ENCODE data around the gene CEPT1.

CEPT1 gene

DNA sequence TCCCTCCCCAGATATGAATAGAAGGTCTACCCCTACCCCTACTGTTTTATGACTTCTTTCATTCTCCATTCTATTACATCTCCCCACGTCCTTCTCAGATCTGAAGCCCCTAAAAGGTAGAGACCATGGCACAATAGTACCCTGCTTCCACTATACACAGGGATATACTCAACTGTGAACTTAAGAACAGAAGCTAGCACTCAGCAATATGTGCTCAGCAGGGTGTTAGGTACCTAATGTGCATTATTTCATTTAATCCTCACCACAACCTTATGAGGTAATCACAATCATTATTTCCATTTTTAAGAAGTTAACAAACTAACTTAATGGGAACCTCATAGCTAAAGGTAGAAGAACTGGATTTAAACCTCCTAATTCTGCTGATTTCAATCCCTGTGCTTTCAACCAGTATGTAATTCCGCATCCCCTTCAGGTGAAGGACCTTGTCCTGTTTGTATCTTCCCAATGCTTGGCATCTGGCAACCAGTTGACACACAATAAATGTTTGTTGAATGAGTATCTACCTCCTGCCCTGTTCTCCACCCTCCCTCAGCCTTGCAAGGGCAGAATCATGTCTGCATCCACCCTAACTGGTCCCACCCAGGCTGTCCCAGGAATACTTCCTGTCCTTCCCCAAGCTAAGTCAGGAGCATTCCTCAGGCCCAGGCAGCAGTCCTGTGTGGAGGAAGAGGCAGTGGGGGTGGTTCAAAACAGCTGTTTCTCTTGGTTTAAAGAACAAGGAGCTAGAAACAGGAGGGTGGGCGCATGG is 53.9 kb downstream of the CEPT1 start:
- no peak for DNase-seq

DNA sequence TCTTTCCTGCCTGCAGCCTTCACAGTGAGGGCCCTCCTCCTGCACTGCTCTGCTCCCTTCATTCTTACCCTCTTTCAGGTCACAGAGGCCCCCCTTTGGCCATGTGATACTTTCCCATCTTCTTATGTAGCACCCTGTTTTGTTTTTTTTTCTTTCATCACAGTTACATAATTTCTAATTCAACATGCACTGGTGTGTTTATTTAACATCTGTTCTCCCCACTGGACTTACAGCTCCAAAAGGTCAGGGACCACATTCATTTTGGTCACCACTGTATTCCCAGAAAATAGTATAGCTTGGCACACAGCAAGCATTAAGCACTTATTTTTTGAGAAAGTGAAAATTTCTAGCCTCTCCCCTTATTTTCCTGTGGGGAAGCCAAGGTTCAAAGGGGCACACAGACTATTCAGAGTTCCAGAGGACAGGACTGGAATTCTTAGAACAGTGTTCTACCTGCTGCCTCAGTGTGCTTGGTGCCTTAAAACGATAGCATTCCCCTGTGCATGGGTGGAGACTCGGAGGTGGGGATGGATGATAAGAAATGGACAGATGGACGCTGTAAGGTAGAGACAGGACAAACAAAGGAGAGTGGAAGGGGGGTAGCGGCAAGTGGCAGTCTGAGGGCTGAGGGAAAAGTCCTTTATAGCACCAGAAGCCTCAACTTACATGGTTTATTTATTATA is 55.1 kb downstream of the CEPT1 start:
- no peak for DNase-seq

DNA sequence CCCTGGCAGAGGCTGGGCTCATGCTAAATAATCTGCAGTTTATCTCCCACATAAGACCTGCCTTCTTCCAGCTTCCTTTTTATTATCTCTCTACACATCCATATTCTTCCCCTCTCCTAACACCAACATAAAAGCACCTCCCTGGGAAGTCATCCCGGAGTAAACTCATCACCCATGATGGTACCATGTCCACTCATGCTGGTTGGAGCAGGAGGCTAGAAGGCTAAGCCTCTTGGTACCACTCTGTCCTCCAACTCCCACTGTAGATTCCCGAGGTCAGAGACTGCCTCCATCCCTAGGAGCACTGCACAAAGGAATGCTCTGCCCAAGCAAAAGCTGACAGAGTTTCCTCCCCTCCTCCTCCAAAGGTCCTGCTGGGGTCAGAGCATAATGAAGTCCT is 56.2 kb downstream of the CEPT1 start:
- DNase-seq: no peak

DNA sequence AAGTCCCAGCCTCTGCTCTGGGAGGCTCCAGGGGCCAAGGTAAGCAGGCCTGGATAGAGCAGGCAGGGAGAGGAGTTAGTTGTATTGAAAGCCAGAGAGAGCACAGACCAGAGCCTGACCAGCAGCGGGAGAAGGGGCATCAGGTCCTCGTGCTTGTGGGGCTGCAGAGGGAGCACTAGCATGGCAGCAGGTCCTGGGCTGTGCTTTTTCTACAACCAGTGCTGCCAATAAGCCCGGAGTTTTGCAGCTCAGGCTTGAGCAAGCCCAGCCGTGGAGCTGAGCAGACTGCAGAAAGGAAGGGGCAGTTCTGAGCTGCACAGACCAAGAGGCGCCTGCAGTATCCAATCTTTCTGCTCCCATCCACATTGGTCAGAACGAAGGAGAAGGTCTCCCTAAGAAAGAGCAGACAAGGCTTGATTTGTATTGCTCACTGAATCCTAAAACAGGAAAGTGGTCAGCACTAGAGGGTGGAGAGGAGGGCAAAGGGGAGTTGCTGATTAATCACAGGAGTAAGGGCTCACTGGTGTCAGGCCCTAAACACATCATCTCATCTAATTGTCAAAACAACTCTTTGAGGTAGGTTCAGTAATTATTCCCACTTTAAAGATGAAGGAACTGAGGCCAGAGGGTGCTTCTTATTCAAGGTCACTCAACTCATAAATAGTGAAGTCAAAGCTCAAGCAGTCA is 57.7 kb downstream of the CEPT1 start:
- DNase-seq: no peak

DNA sequence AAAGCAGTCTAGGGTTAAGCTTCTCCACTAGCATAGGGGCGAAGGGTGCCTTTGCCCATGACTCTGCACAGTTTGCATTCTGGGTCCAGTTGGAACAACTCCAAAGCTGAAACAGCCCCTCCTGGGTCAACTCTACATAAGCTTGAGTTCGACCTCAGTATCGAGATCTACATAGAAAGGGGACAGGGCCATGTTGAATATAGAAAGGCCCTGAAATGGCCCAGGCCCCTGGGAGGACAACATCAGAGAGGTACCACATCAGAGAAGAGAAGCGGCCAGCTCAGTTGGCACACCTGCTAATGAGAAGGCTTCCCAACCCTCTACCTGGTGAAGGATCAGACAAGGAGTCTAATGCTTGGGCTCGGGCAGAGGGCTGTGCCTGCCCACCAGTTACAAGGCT is 58.8 kb downstream of the CEPT1 start:
- DNase-seq: no peak

DNA sequence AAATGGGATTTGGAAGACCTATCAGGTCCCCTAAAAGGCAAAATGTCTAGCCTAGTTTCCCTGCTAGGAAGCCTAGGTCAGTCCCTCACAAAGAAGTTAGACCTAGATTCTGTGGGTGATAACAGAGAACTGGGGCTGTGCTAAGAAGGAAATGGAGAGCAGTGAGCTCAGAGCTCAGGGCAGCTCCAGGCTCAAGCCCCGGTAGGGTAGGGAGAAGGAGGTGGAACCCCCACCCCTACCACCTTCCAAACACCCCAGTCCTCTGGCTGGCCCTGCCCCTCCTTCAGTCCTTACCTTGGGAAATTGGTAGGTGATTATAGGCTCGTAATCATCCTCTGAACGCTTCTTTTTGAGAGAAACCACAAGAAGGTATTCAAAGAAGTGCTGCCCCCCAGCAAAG is 59.3 kb downstream of the CEPT1 start:
- DNase-seq: no peak

DNA sequence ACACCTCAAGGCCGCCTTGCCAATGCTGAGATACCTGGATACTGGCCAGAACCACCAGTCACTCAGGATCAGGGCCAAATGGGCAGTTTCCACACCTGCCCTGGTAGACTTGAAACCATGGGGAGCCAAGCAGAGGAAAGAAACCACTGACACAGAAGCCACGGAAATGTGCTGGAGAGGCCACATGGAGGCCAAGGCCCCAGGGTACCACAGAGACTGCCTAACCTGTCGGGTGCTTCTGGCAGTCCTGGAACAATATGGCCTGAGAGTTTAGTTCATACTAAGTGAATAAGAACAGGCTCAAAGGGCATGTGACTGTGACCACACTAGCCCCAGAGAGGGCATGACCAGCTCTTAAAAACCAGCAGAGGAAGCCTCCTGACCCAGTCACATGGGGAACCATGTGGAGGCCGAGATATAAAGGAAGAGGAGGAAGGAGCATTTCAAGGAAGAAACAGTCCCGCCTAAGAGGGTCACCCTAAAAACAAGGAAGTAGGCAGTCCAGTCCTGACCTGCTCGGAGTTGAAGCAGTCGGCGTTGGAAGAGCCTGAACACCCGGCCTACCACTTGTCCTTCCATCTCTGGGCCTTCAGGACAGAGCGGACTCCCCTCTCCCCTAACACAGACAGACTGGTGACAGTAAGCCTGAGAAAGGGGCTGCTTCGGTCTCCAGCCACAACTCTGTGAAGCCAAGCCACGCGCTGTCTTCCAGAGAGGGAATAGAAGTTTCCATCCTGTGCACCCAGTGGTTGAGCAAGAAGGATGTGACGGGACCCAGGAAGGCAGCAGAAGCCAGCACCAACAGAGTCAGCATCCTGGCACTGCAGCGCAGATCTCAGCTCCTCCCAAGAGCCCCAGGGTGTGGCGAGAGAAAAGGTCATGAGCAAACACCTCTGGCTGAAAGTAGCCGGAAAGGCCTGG is 60.1 kb downstream of the CEPT1 start, which contains the start of gene DENND2D:
Gene DENND2D, minus strand, starts transcription at position 766 of the 921 bp plus-strand sequence. Its CDS starts 187 bp downstream, at position 579.
- no peak for DNase-seq

DNA sequence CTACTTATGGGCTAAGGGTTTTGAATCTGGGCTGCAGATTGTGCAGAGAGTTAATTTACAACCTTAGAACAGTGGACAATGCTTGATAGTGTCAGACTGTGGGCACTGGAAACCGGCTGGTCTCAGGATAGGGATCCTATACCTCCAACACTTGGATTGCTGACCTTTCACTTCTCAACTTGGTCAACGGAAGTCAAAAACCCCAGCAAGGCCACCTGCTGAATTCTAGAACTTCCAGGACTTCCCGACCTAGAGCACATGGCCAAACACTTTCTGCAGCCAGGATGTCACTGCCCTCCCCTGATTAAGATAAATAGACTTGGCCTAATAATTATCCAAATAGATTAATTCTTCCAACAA is 60.8 kb downstream of the CEPT1 start:
- no peak for DNase-seq

DNA sequence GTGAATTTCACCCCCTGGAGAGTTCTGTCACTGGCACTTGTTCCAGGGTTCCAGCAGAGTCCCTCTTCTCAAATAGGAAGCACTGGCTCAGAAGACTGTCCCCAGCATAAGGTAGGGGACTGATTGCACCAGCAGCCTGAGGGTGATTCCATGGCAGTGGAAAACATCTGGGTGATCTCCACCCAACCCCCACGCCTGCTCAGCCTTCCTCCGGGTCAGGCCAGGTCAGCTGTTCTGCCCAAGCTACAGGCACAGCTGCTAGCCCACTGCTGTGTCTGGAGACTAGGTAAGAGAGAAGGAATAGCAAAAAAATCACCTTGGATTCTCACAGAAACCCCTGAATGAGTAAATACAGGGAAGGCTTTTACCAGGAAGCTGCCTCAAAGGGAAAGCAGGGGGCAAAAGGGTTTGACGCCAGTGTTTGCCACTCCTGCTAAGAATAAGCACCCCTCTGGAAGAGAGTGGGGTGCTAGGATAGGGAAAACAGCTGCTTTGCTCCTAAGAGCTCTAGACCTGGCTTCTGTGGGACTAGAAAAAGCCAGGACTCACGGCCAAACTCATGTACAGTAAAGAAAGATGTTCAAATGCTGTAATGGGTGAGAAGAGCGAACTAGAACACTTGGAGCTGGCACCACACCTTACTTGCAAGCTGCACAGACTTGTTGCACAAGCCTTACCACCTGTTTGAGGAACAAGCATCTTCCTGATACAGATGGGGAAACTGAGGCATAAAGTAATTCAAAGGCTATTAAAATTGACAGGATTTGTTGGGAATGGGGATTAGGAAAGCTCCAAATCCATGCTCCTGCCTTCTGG is 61.5 kb downstream of the CEPT1 start:
- no peak for DNase-seq

DNA sequence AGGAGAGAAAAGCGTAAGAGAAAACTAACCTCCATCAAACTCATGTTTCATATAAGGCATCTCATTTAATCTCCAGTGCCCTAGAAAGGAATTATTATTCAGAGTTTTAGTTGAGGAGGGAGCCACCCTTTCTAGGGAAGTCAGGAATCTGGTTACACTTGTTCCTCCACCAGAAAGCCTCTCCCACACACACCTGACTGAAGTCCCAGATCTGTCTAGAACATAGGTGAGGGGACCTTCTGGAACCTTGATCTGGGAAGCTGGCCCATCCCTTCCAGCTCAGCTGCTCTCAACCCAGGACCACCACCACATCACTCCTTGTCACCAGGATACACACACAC is 62.3 kb downstream of the CEPT1 start:
- DNase-seq: no peak

DNA sequence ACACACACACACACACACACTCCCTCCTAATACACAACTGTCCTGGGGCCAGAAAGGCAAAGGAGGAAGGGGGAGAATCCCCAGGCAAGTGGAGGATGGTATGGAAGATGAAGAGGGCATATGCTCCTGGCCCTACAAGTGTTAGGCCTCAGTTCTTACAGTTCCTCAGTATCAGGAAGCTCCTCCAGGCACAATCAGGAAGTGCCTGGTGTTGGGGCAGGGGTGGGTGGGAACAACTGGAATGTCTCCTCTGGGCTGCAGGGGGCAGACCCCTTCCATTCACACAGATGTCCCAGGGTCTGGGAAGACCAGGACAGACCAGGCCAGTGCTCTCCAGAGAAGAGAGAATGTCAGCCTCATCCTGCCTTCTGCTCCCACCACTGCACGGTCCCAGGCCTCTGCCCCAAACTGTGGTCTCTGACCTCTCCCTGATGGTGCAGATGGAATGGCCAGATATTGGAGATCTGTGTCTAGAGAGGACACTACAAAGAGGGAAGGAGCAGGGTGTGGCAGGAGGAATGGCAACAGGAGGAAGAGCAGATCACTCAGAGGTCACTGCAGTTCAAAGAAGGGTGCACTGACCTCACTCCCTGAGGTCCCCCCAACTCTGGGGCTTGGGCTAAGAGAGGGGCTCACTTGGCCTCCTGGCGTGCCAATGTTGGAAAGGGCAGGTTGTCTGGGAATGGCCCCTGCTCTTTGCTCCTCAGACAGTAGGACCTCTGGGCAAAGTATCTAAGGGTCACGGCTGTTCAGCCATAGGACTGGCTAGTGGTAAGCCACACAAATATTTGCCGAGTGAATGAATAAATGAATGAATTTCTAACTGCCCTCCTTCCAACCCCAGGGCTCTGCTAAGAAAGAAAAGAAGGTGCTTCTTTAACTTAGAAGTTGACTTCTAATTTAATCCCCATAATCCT is 62.9 kb downstream of the CEPT1 start:
- DNase-seq: no peak

DNA sequence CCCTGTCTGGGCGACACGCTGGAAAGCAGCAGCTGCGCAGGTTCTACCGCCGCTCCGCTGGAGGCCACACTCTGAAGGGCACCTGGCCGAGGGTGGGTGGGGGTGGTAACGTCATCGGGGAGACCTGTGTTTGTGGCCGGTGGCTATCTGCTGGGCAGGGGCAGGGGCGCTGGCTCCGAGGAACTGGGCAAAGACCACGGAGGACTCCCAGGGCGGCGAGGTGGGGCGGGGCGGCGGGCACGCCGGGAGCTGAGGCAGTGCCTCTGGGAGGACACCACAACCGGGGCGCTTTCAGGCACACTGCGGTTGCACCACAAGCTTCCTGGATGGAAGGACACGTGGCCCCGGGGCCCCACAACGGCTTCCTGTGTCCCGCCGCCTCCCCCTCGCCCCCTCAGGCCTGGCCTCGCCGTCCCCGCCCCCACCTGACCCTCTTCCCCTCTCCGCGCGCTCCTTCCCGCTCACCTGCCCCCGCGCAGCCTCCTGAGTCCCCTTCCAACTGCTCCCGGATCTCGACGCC is 63.7 kb downstream of the CEPT1 start:
- no peak for DNase-seq

DNA sequence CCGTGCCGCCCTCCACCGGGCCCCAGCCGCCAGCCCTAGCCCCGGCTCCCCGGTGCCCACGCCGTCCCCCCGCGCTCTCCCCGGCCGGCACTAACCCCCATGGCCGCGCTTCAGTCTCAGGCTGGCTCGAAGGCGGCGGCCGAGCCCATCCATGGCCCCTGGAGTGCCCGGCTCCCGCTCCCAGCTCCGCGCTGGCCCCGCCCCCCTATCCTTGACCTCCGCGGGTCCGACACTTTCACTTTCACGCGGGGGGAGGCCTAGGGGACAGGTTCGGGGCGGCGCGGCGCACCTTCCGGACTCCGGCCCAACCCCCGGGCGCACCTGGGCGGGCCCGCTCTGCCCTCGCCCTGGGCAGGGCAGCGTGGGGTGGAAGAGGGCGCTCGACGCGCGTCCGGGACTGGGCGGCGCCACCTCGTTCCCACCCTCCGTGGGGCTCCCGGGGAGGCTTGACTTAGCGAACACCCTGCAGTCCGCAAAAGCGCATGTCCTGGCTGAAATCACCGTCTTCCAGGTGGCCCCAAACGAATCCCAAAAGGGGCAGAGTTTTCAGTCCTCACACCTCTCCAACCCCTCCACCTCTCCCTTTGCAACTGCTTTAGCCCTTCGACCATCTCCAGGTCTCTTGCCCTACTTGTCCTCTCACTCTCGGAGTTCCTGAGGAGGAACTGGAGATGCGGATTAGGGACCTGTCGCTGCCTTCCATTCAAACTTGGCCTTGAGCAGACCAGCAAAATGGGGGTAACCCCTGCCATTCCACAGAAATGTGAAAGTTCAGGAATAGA is 64.4 kb downstream of the CEPT1 start:
- DNase-seq: no peak

DNA sequence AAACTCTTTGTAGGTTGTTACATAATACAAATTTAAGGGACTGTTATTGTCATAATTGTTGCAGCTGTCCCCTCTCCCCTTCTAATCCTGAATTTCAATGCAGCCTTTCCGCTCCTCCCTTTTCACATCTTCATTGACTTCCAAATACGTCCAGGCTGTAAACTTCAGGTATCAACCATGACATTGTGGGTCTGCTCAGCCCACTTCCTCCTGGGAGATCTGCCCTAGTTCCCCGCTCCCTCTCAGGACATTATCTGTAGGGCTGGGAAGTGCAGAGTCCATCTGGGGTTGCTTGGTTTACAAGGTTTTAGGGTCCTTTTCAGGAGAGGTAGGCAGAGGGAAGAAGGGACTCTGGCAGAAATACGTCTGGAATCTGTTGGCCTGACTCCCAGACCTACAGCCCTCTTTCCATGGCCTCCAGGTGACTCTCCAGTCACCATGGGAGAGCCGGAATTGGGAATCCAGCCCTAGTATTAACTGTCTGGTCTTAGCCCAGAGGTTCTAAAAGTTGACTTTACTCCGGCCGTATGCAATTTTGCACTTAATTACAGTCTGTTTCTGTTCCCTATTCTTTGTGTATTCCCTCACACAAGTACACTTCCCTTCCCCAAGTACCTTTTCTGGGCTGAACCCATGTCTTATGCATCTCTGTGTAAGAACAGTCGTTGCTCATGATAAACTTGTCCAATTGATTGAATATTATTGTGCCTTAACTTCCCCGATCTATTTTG is 65.1 kb downstream of the CEPT1 start:
- no peak for DNase-seq

DNA sequence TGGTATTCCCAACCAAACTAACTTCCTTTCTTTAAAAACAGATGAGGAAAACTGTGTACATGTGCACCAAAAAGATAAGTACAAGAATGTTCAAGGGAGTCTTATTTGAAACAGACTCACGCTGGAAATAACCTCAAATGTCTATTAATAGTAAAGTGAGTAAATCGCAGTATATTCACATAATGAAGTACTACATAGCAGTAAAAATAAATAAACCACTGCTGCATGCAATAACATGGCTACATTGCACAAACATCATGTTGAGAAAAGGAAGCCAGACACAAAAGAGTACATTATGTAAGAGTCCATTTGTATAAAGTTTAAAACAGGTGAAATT is 65.7 kb downstream of the CEPT1 start:
- DNase-seq: no peak

DNA sequence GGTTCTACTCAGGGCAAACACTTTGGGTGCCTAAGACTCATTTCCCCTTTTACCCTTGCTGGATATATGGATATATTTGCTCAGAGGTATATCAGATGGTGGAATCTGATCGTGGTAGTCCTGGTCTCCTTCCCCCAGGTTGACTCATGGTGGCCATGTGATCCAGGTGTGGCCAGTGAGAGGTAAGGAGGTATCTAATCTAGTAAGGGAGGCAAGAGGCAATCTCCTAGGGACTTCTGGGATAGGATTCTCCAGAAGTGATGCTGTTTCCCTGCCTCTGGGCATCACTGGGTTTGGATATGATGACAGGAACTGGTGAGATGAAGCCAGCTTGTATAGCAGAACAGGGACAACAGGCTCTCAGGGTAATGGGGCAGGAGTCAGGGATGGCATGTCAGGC is 68.9 kb downstream of the CEPT1 start:
- DNase-seq: no peak

DNA sequence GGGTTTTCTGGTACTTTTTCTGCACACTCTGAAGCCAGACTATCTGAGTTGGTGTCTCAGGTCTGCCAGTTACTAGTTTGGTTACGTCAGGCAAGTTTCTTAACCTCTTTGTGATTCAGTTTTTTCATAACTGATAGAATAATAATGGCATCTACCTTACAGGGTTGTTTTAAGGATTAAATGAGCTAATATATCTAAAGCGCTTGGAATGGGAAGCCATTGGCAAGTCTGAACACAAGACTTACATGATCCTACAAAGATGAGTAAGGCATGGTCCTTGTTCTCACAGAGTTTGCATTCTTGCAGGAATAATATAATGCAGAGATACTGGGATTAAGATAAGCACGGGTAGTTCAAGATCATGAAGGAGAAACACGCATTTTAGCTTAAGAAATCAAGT is 69.6 kb downstream of the CEPT1 start:
- DNase-seq: no peak

DNA sequence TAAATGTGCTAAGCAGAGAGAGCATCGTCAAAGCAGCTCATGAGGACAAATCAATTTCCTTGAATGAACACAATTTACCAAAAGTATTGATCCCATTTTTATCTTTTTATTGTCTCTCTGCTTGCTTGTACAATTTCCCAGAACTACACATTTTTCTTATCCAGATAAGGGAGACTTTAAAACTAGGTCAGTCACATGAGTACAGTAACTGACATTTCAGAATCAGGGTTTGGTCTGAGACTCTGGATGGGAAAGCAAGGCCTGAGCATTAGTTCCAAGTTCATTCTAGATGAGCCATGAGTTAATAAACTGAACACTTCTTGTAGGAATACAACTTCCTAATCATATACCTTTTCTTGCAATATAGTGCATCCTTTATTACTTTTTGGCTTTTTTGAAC is 71.9 kb downstream of the CEPT1 start:
- no peak for DNase-seq

DNA sequence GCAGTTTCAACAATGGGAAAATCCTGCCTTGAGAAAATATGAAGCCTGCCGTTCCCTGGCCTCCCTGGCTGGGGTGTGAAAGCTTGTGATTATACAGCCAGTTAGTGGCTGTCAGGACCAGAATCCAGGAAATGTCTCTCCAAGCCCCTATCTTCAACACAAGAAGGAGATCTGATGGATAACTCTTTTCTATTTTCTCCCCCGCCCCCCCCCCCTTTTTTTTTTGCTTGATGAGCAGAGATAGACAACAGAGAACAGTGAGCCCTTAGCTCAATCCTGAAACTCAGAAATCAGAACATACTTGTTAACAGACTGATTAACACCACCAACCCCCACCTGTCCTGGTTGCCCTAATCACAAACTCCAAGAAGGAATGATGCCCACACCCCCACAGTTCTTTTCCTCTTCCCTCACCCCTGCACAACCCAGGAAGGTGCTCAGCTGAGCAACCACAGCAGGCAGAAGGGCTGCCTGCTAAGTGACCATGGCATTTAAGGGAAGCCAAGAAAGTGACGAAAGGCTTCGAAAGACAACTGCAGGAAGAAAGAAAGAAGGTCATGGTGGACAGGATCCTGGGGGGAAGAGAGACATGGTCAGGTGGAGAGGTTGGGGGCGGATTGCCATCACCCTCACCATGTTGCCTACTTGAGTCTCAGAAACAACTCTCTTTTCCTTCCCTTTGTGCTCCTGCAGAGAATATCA is 72.8 kb downstream of the CEPT1 start:
- no peak for DNase-seq
